ENCODE results near the gene MTPN.

Gene MTPN

DNA sequence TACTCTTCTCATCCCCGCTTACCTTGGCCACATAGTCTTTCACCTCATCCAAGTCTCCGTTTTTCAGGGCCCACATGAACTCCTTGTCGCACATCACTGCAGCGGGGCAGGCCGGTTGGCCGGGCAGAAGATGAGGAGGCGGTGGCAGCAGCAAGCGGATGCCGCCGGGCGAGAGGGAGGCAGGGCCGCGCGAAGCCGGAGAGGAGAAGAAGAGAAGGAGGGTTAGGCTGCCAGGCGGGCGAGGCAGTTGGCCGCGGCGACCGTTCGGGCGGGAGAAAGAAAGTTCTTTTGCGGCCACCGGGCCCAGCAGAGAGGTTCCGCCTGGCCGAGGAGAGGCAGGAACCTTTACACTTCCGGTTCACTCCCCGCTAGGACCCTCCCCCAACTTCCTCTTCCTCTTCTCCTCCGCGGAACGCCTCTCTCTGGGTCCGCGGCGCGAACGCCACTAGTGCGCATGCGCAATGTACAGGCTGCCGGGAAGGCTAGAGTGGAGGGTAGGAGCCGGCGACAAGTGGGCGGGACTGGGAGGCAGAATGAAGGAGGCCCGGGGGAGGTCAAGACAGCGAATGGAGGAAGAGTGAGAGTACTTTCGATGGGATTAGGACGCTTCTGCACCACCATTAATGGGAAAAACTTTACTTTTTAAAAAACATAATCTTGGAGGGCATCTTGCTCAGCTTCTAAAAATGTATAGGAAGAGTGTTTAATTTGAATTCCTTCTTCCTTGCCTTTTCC is at the start of gene MTPN:
Gene MTPN (minus strand): TSS at position 353 of the 735 bp plus-strand sequence. CDS start 259 bp downstream, at position 94.
- peak; percentile 94 to 96 for DNase-seq

DNA sequence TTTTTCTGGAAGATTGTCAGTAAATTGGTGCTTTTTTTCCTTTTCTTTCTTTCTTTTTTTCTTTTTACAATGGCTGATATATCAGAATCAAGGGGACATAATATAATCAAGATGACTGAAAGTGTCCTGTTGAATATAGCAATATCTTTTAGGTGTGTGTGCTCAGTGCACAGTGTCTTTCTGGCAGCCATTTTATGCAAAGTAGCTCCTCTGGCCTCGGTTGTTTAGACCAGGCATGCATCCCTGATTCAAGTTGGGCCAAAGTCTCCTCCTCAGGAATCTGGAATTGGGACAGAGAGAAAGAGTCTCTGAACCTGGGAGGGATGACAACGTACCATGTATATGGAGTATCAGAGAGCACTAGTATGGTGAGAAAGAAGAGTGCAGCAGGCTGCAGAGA is 49.0 kb upstream of the MTPN start:
- DNase-seq: no peak

GRCh38 chr7:136023134-136023869 is 46.1 kb upstream of the MTPN start:
- no peak for DNase-seq

- DNase-seq: no peak
Measured at GRCh38 chr7:136020556-136020955, 43.4 kb upstream of the MTPN start.

DNA sequence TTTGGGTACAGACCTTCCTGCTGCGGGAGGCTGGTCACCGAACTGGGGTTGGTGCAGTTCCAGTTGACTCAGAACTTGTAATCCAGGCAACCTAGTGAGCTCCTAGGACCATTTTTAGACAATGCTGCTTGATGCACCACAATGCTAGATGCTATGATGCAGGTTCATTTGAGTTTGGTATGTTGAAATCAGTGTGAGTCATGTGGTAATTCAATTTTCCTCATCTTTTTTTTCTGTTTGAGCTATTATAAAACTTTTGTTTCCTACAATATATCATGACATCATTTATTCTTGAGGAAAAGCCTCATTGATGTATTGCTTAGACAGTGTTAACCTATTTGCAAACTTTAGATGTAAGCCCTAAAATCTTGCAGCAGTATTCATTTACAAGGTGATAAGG is 40.9 kb upstream of the MTPN start:
- no peak for DNase-seq

- DNase-seq: no peak
Measured at GRCh38 chr7:136016649-136017395, 39.7 kb upstream of the MTPN start.

- DNase-seq: no peak
Measured at GRCh38 chr7:136015638-136016037, 38.5 kb upstream of the MTPN start.

DNA sequence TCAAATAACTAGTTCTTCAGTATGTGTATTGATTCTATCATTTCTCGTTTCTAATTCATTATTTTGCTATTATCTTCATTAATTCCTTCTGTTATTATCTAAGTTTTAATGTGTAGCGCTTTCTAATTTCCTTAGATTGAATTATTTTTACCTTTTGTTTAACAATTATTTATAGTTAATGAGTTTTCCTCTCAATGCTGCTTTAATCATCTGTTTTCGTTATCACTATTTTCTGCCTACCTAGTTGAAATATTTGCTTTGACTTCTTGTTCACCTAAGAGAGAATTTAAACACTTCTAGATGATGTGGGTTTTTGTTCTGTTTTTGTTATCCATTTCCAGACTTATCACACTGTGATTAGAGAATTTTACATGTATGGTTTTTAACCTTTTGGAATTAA is 37.5 kb upstream of the MTPN start:
- DNase-seq: no peak

DNA sequence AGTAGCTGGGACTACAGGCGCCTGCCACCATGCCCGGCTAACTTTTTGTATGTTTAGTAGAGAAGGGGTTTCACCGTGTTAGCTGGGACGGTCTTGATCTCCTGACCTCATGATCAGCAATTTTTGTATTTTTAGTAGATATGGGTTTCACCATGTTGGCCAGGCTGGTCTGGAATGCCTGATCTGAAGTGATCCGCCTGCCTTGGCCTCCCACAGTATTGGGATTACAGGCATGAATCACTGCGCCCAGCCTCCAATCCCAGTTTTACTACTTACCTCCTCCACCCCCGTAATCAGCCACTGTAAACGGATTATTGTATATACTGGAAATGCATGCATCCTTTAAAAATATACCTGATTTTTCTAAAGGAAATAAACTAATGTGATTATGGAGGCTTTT is 35.1 kb upstream of the MTPN start:
- no peak for DNase-seq

- peak; percentile 35 to 39 for DNase-seq
Measured at GRCh38 chr7:136009488-136010079, 32.4 kb upstream of the MTPN start.

DNA sequence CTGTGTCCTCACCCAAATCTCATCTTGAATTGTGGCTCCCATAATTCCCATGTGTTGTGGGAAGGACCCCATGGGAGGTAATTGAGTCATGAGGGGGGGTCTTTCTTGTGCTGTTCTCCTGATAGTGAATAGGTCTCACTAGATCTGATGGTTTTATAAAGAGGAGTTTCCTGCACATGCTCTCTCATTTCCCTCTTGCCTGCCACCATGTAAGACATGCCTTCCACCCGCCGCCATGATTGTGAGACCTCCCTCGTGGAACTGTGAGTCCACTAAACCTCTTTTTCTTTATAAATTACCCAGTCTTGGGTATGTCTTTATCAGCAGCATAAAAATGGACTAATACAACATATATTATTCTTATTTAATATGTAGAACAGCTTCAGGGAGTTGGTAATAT is 29.0 kb upstream of the MTPN start:
- DNase-seq: no peak

- DNase-seq: no peak
Measured at GRCh38 chr7:136004083-136004482, 26.9 kb upstream of the MTPN start.

GRCh38 chr7:136002802-136003201 is 25.6 kb upstream of the MTPN start:
- no peak for DNase-seq

- DNase-seq: no peak
Measured at GRCh38 chr7:136000288-136000913, 23.2 kb upstream of the MTPN start.

GRCh38 chr7:135998081-135998480 is 20.9 kb upstream of the MTPN start:
- no peak for DNase-seq

DNA sequence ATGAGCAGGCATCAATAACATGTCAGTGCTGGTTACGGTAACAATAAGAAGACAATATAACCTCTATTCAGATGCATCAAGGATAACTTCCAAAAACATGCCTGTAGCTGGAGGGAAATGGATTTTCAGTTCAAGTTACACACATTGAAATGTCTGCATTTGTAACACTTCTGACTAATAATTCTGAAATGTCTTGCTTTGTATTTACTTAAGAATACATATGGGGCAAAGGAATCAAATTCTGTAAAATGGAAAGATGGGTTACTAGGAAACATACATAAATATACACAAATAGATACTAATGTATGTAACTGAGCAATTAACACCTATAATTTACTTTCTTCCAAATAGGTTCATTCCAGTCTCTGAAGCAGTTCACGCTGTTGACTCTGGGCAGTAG is 18.6 kb upstream of the MTPN start:
- no peak for DNase-seq

DNA sequence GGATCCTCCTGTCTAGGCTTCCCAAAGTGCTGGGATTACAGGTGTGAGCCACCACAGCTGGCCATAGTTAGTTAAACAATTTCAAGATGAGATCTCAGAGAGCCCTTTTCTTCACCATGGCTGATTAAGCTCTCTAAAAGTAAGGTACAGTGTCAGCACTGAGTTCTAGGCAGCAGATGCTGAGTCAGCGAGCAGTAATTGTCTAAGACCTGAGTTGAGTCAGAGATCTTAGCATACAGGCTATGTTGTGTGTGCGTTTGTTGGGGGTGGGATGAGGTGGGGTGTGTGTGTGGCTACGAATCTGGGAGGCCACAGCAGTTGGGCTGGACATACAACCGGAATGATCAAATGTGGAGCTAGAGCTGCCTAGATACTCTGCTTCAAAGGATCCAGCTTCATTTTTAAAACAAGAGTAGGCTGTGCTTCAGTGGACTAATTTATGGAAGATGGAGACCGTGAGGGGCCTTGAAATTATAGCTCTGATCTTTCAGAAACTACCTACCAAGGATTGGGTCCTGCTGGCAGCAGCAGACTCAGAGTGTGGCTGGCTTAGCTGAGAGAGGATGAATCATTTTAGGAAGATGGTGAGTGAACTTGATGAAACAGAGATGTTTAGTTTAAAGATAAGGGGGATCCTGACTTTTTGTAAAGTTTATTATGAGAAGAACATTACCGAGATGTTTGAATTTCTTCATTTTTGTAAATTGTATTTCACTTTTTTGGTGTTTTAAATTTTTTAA is 17.5 kb upstream of the MTPN start:
- no peak for DNase-seq

- no peak for DNase-seq
Measured at GRCh38 chr7:135993950-135994349, 16.8 kb upstream of the MTPN start.

GRCh38 chr7:135991906-135992305 is 14.7 kb upstream of the MTPN start:
- DNase-seq: no peak

DNA sequence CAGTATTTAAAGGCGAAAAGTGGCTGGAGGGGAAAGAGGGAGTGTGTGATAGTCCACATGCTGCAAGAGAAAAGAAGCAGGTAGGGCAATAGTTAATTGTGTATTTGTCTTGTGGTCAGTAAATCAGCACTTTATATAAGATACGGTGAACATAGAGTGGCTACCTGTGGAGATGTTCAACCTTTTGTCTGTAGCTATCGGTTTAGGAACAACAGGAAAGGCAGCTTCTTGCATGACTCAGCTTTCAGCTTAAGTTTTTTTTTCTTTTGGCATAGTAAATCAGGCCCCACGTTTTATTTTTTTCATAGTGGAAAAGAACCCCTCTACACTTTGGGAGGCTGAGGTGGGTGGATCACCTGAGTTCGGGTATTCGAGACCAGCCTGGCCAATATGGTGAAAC is 14.2 kb upstream of the MTPN start:
- DNase-seq: no peak

DNA sequence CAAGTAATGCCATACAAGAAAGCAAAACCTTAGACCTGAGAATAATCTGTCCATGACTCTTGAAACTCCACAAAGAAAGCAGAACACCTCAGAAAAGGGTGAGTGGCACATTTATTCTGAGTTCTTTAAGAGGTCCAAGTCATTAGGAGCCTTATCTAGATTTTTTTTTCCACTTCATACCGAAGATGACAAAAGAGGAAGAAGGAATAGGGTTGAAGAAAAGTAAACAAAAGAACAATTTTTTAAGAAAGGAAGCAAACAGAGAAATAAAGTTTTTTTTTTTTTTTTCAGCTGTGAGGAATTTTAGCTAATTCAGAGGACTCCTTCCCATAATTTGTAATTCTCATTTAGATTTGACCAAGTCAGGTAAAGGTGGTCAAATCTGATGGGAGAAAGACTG is 13.1 kb upstream of the MTPN start:
- no peak for DNase-seq

DNA sequence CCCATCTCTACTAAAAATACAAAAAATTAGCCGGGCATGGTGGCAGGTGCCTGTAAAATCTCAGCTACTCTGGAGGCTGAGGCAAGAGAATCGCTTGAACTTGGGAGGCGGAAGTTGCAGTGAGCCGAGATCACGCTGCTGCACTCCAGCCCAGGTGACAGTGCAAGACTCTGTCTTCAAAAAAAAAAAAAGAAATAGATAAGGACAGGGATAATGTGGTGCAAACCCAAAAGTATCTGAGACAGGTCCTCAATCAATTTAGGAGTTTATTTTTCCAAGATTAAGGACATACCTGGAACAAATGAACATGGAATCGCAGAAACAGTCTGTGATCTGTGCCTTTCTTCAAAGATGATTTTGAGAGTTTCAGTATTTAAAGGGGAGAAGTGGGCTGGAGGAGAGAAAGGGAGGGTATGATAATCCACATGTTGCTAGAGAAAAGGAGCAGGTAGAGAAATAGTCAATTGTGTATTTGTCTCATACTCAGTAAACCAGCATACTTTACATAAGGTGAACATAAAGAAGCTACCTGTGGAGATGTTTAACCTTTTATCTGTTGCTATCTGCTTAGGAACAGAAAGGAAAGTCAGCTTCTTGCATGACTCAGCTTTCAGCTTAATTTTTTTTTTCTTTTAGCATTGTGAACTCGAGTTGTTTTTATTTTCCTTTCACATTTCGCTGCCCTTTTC is 4.9 kb upstream of the MTPN start:
- no peak for DNase-seq
